Islet of Langerhans (tissue), 1 donor: ENCODE results near the gene NMNAT2.
"Not testable (repeated sequence)": the region's sequence is repeated elsewhere in the genome, so short reads cannot be mapped to it uniquely, and the experiment has no call there.

Experiments
- FAIRE-seq: peaks from one replicate; lab custom pipeline; 2011; peaks lifted over from hg19 to GRCh38; lab: Jason Lieb, UNC

Gene NMNAT2

DNA sequence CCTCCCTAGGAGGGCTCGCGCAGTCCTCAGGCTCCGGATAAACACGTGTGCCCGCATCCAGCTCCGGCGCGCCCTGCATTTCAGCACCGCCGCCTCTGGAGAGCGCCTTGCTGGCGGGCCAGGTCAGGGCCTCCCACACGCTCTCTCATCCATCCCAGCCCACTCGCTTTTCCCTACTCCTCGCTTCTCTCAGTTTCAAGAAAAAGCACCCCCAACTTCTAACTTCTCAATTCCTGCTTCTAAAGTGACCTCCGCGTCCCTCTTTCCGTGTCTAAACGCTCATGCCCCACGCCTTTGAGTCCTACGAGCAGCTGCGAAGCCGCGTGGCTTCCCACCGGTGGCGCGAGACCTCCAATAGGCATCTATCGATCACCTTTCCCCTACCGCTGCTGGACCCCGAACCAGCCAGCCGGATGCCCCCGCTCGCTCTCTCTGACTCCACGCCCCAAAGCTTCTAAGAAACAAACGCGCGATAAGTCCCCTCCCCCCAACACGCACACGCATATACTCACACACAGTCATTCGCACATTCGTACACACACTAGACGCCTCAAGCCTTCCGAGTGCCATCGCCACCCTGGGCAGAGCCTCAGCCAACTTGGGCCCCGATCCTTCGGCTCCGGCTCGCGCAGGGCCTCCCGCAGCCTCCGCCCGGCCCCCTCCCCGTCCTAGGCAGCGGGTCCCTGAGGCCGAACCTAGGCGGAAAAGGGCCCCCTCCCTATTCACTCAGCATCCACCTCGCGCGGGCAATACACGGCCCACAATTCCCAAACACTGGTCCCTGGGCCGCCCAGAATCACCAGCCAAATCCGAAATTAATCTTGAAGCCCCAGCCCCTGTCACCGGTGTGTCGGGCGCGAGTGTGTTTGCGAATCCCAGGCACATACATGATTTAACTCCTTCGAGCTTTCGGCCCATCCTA is 1.1 kb downstream of the NMNAT2 start:
- no peak for FAIRE-seq

DNA sequence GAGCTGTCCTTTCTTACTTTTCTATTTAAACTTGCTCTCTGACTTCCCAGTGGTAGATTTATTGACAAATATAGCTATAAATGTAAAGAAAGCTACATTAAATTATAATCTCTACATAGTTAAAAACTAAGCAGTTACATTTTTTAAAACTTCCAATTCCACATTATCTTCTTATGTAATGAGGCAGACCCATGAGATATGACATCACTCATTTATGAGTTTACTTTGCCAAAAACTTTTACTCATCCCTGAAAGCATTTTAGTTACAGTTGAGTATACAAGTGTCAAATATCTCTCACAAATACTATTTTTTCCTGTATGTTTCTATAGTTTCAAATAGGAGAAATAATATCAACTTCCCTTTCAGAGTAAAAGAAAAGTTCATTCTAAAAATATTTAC is 3.8 kb downstream of the NMNAT2 start:
- FAIRE-seq: no peak

DNA sequence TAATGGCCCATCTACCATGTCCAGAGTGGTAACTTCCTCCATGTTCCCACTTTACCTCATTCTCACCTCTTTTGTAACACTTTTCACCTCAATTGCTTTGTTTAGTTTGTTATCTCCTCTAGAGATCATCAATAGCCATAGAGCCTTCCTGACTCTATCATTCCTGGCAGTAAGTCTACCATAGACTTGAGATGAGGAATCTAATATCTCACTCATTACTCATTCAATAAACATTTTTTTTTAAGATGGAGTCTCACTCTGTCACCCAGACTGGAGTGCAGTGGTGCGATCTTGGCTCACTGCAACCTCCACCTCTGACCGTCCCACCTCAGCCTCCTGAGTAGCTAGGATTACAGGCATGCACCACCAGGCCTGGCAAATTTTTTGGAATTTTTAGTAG is 7.1 kb downstream of the NMNAT2 start:
- no peak for FAIRE-seq

GRCh38 chr1:183407961-183408360 is 10.2 kb downstream of the NMNAT2 start:
- no peak for FAIRE-seq

DNA sequence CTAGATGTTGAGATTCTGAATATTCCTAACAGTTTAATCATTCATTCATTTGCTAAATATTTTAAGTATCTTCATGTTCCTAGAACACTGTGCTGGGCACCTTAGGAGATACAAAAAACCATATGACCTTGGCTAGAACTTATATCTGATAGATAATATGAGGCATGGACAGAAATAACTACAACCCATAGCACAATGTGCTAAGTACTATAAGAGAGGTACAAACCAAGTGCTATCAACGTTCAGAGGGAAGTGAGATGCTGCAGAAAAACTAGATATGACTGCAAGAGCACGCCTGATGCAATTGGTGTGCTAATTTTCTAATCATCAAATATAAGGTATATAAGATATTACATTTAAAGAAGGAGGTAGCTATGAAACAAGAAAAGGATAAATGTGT is 10.7 kb downstream of the NMNAT2 start:
- FAIRE-seq: no peak

DNA sequence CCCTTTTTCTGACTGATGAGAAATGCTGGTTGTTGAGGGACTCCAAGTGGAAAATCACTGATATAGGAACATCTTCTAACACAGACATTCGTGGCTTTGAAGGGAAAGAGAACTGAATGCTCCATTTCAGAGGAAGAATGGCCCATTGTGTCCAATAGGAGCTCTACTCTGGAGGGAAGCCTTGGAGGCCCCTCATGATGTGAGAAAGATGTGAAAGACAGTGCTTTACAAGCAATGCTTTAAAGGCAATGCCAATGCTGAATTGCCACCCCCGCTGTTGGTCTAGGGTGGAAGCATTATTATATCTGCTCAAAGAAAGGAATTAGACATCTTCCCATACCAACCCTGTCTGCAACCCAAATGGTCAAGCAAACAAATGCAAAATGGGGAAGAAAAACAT is 13.7 kb downstream of the NMNAT2 start:
- FAIRE-seq: no peak

- FAIRE-seq: no peak
Measured at GRCh38 chr1:183403498-183403897, 14.7 kb downstream of the NMNAT2 start.

DNA sequence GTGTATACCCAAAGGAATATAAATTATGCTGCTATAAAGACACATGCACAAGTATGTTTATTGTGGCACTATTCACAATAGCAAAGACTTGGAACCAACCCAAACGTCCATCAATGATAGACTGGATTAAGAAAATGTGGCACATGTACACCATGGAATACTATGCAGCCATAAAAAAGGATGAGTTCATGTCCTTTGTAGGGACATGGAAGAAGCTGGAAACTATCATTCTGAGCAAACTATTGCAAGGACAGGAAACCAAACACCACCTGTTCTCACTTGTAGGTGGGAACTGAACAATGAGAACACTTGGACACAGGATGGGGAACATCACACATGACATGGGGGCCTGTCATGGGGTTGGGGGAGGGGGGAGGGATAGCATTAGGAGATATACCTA is 16.6 kb downstream of the NMNAT2 start:
- not testable (repeated sequence) for FAIRE-seq

GRCh38 chr1:183394435-183394834 is 23.7 kb downstream of the NMNAT2 start:
- no peak for FAIRE-seq

DNA sequence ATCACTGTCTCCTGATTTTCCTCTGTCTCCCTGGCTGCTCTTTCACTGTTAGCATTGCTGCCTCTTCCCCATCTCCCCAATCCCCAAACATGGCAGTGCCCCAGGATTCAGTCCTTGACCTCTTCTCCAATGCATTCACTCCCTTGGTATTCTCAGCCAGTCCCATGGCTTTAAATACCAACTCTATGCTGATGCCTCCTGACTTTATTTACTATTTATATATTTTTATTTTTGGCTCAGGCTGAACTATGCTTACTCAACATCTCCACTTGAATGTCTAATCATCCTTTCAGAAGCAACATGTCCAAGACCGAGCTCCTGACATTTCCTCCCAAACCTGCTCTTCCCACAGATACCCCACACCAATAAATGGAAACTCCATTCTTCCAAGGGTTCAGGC is 26.3 kb downstream of the NMNAT2 start:
- FAIRE-seq: no peak

GRCh38 chr1:183390561-183390960 is 27.6 kb downstream of the NMNAT2 start:
- no peak for FAIRE-seq

DNA sequence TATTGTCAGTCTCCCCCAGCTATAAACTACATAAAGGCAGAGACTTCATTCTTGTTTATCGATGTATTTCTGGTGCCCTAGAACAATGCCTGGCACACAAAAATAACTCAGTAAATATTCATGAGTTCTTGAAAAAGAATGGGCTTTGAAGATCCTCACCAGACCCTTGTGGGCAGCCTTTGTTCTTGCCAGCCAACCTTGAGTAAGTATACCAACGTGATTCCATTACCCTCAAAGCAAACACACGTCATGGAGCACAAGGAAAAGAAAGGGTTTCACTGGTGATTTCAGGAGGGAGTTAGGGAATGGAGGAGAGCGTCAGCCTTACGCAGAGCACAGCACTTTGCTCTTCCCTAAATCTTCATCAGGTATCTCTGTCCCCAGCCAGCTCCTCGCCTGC is 29.4 kb downstream of the NMNAT2 start:
- FAIRE-seq: no peak

DNA sequence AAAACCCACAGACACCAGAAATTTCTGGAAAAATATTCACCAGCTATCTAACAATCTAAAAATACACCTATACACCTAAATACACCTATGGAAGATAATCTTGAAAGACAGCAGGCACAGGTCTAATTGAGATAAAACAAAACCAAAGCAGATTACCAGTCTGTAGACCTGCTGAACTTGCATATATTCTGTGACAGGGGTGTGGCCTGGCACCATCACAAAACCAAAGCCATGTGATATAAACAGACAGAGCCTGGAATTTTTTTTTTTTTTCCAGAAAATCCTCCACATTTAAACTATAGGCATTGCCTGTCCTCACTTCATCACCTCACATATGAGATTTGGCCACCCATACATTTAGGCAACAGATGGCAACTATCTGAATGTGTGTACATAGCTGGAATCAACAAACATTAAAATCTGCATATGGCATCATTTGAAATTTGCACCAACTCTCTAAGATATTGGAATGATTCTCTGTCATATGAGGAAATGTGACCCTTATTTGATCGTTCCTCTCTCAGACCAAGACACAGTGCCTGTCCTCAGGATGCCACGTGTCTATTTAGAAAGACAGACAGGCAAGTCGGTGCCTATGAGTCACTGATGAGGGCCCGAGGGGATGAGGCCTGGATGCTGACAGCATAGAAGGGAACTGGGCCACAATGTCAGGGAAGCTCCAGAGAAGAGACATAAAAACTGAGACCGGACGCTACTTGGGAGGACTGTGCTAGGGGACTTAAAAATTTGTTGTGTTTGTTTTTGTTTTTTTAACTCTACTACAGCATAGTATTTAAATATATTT is 32.6 kb downstream of the NMNAT2 start:
- no peak for FAIRE-seq

GRCh38 chr1:183379951-183380350 is 38.2 kb downstream of the NMNAT2 start:
- FAIRE-seq: no peak

DNA sequence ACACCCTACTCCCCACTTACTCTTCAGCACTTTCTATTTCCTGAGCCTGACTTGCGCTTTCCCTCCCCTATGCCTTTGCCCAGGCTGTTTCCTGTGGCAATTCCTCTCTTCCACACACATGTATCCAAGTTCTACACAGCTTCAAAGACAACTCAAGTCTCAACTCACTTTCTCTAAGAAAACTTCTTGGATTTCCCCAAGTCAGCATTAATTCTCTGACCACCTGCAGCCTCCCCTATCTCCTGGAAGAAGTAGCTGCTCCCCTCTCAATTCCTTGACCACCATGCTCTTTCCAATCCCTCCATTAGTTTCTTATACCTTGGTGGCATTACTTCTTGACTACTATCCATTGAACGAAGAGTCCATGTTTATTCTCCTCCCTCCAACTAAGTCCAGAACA is 42.8 kb downstream of the NMNAT2 start:
- FAIRE-seq: no peak

GRCh38 chr1:183374825-183375224 is 43.4 kb downstream of the NMNAT2 start:
- FAIRE-seq: no peak

DNA sequence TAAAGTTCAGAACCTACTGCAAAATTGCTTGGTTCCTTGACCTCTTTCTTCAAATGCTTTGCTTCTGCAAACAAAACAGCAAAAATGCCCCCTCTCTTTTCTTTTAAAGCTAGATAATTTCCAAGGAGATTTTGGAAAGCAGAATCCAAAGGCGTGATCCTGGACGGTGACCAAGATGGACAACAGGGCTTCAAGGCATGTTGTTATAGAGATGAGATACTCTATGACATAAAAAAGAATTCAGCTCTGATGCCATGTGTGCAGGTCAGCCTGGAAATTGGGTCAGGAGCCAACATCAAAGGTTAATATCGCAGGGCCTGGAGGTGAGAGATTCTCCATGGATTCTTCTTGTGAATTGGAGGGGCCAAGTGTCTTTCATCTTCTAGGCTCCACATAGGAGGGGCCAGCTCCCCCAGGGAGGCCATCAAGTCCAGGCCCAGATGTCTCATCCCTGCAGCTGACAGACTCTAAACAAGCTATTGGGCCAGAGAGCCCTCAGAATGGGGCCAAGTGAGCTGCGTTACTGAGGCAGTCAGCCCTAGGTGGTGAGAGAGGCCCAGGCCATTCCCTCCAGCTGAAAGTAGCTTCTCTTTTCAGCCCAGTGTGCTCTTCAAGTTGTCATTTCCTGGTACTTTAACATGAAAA is 45.5 kb downstream of the NMNAT2 start:
- no peak for FAIRE-seq

GRCh38 chr1:183370399-183371058 is 47.7 kb downstream of the NMNAT2 start:
- no peak for FAIRE-seq

- no peak for FAIRE-seq
Measured at GRCh38 chr1:183368213-183369108, 49.7 kb downstream of the NMNAT2 start.

DNA sequence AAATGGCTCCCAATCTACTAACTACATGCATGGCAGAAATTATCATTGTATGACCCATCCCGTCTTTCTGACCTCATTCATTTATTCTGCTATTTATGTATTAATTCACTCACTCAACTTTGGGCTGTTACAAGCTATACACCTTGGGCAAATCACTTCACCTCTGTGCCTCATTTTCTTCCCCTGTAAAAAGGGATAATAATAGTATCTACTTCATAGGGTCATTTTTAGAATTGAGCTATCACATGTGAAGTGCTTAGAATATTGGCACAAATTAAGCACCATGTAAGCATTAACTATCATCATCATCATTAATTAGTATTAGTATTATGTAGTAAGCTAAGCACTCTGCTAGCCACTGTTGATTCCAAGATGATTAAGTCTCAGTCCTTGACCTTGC is 52.1 kb downstream of the NMNAT2 start:
- FAIRE-seq: no peak

DNA sequence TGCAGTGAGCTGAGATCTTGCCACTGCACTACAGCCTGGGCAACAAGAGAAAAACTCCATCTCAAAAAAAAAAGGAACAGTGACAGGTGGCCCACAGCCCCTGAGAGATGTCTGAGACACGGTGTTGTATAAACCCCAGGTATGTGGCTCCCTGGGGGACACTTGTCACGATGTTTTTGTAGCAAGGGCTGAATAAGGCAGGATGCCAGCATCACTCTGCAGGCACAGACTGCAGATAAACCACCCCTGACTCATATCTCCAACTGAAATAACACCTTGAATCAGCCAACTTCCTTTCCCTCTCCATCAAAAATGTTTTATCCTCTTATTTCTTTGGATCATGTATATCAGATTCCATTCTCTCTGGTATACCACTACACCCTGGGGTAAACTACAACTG is 52.5 kb downstream of the NMNAT2 start:
- FAIRE-seq: no peak
